Osteoblast (primary cell): ENCODE results near the gene IREB2. TPM values are rescaled to one million over a fixed set of nuclear protein-coding genes. Genes with fewer than 3 reads are reported as not detected.
A peak's percentile ranks its signal among the peaks of the same experiment; 100 is the strongest.

Experiments
- DNase-seq: peaks from one replicate; pipeline ENCODE4 v3.0.0; 2011; ENCODE audit warnings: low spot score, mixed read lengths; ENCODE audit not compliant: insufficient read length; ENCODE audit errors: missing footprints
- H2AFZ ChIP-seq: 2 replicates; pipeline ENCODE4 v1.6.0; 2011; ENCODE audit warnings: mild to moderate bottlenecking, low read length
- H3K27ac ChIP-seq: 2 replicates; pipeline ENCODE4 v1.5.1; 2011; ENCODE audit warnings: mild to moderate bottlenecking, low read depth, low read length, moderate library complexity
- H3K27me3 ChIP-seq: 2 replicates; pipeline ENCODE4 v1.6.0; 2012; ENCODE audit warnings: mild to moderate bottlenecking, control low read depth, inconsistent platforms, low read length, moderate library complexity; ENCODE audit not compliant: insufficient read depth
- H3K36me3 ChIP-seq: 2 replicates; pipeline ENCODE4 v1.5.1; 2011; ENCODE audit warnings: mild to moderate bottlenecking, low read length, control low read depth, moderate library complexity; ENCODE audit not compliant: insufficient read depth
- H3K4me1 ChIP-seq: 2 replicates; pipeline ENCODE4 v1.5.1; 2011; ENCODE audit warnings: mild to moderate bottlenecking, low read length, control low read depth, moderate library complexity; ENCODE audit not compliant: insufficient read depth
- H3K4me2 ChIP-seq: 2 replicates; pipeline ENCODE4 v1.6.0; 2011; ENCODE audit warnings: mild to moderate bottlenecking, low read length; ENCODE audit not compliant: insufficient read depth
- H3K4me3 ChIP-seq: fragments of 200-600 bp; sonication (generic); 3 replicates; pipeline ENCODE4 v1.5.1; 2012; ENCODE audit warnings: mild to moderate bottlenecking, low read length, inconsistent platforms; ENCODE audit not compliant: insufficient read depth
- H3K79me2 ChIP-seq: 2 replicates; pipeline ENCODE4 v1.6.0; 2012; ENCODE audit warnings: mild to moderate bottlenecking, low read length, control low read depth, inconsistent platforms; ENCODE audit not compliant: insufficient read depth
- H3K9me3 ChIP-seq: 2 replicates; pipeline ENCODE4 v1.5.1; 2011; ENCODE audit warnings: low read depth, low read length, control low read depth
- H4K20me1 ChIP-seq: 2 replicates; pipeline ENCODE4 v1.6.0; 2012; ENCODE audit warnings: mild to moderate bottlenecking, low read length, control low read depth; ENCODE audit not compliant: insufficient read depth
- total RNA-seq: library from RNA; depleted of rRNA; stranded (reverse); fragments of >200 nt; gene quantifications from 2 replicates; pipeline ENCODE4 v1.2.3, GENCODE V29; 2012
- TF ChIP-seq, protein P1 (sequence below): IDR thresholded peaks from 2 replicates; pipeline ENCODE4 v1.5.1; 2011; ENCODE audit warnings: mild to moderate bottlenecking, low read depth, low read length, moderate library complexity; ENCODE audit errors: extremely low read depth

Gene IREB2
- total RNA-seq, 1 donor, result 26.8 TPM

DNA sequence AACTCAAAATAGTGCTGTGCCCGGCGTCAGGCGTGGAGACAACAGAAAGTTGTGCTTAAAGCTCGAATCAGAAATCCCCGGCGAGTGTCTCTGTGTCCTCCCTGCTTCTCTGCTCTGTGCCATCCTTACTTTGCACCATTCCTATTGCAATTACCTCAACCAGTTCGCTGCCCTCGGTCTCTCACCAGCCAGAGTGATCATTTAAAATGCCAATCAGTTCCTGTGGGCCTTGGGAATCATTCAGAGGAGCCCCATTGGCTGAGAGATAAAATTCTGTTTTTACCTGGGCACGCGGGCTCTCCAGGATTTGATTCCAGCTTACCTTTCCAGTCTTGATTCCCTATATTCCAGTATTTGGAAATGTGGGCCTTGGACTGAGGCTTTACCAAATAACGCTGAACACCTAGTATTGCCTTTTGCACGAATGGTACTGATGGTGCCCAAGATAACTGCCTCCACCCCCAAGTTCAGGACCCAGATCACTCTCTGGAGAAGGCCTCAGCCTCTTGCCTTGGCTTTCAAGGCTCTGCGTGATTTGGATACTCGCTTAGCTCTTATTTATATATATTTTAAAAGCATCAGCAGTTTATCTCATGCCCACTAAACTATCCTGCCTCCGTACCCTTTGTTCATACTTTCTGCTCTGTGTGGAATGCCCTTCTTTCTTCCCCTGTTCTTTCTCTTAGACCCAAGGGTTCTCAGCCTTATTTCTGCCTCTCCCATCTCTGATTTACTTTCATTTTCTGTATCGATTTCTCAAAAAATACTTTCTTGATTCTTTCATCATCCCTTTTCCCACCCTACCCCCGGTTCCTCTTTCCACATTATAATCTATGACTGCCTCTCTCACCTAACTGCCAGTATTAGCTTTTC is 103.1 kb downstream of the IREB2 start:
- TF ChIP-seq, protein P1, sequence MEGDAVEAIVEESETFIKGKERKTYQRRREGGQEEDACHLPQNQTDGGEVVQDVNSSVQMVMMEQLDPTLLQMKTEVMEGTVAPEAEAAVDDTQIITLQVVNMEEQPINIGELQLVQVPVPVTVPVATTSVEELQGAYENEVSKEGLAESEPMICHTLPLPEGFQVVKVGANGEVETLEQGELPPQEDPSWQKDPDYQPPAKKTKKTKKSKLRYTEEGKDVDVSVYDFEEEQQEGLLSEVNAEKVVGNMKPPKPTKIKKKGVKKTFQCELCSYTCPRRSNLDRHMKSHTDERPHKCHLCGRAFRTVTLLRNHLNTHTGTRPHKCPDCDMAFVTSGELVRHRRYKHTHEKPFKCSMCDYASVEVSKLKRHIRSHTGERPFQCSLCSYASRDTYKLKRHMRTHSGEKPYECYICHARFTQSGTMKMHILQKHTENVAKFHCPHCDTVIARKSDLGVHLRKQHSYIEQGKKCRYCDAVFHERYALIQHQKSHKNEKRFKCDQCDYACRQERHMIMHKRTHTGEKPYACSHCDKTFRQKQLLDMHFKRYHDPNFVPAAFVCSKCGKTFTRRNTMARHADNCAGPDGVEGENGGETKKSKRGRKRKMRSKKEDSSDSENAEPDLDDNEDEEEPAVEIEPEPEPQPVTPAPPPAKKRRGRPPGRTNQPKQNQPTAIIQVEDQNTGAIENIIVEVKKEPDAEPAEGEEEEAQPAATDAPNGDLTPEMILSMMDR, result no peak
- H3K27ac ChIP-seq, result peak overlapping the region; percentile 95
- H3K27me3 ChIP-seq, result no peaks in the 10 kb centered on the region
- peak overlapping the region; percentile 98 for H3K4me3 ChIP-seq
- peak overlapping the region; percentile 100 for H2AFZ ChIP-seq
- no peak for DNase-seq
- peaks cover 11% of the 10 kb centered on the region for H3K4me1 ChIP-seq
- peak overlapping the region; percentile 96 for H3K4me2 ChIP-seq
- peaks cover 9% of the 10 kb centered on the region for H4K20me1 ChIP-seq
- peaks cover 36% of the 10 kb centered on the region for H3K79me2 ChIP-seq
- H3K9me3 ChIP-seq, result no peaks in the 10 kb centered on the region
- H3K36me3 ChIP-seq, result peaks cover 36% of the 10 kb centered on the region

DNA sequence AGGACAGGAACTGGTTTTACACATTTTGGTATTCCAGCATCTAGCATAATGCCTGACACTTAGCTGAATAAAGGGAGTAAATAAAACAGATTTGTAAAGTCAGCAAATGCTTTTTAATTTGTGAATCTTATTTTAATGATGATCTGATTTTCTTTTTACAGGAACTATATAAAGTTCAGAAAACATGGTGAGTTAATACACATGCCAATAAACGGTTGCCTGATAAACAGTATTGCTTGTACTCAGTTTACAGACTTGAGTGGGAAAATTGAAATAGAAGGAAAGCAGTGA is 103.7 kb downstream of the IREB2 start:
- H3K79me2 ChIP-seq, result peaks cover 36% of the 10 kb centered on the region
- no peak for DNase-seq
- H3K9me3 ChIP-seq, result no peaks in the 10 kb centered on the region
- peaks cover 9% of the 10 kb centered on the region for H4K20me1 ChIP-seq
- H2AFZ ChIP-seq, result no peak overlapping the region
- peak overlapping the region; percentile 96 for H3K4me2 ChIP-seq
- peak overlapping the region; percentile 98 for H3K4me3 ChIP-seq
- no peaks in the 10 kb centered on the region for H3K27me3 ChIP-seq
- H3K4me1 ChIP-seq, result peaks cover 11% of the 10 kb centered on the region
- TF ChIP-seq, protein P1, result no peak
- H3K36me3 ChIP-seq, result peaks cover 41% of the 10 kb centered on the region
- peak overlapping the region; percentile 95 for H3K27ac ChIP-seq

DNA sequence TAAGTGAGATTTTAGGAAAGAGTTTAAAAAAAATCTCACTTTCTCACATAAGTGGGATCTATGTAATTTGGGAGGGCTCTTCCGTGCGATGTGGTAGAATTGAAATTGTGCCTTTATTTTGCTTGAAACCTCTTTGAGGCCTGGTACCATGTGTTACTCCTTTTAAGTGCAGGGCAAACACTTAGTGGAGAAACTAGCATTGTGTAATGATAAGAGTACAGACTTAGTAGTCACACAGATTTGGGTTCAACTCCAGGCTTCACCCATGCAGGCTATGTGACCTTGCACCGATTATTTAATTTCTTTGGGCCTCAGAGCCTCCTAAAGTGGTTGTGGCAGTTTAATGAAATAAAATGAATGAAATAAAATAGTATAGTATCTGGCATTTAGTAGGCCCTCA is 104.6 kb downstream of the IREB2 start:
- H3K27ac ChIP-seq, result no peak overlapping the region
- H3K79me2 ChIP-seq, result peaks cover 36% of the 10 kb centered on the region
- H3K4me3 ChIP-seq, result no peak overlapping the region
- TF ChIP-seq, protein P1, result no peak
- peaks cover 50% of the 10 kb centered on the region for H3K36me3 ChIP-seq
- peaks cover 9% of the 10 kb centered on the region for H4K20me1 ChIP-seq
- peaks cover 11% of the 10 kb centered on the region for H3K4me1 ChIP-seq
- H3K9me3 ChIP-seq, result no peaks in the 10 kb centered on the region
- H3K27me3 ChIP-seq, result no peaks in the 10 kb centered on the region
- H3K4me2 ChIP-seq, result no peak overlapping the region
- no peak for DNase-seq
- no peak overlapping the region for H2AFZ ChIP-seq

DNA sequence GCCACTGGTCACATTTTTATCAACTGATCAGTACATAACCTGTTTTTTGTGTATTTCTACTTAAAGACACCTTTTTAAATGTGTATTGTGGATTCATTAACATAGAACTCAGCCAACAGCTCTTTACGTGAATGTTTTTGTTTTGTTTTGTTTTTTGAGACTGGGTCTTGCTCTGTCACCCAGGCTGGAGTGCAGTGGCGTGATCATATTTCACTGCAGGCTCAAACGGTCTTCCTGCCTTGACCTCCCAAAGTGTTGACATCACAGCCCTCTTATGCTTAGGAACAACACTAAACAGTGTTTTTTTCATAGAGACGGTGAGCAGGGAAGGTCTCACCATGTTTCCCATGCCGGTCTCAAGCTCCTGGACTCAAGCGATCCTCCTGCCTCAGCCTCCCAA is 112.2 kb downstream of the IREB2 start:
- Histone ChIP-seq H3K36me3 (peaks cover 43% of the 10 kb centered on the region), H3K4me2 (no peak overlapping the region), H3K9me3 (no peaks in the 10 kb centered on the region), H4K20me1 (no peaks in the 10 kb centered on the region), H3K27ac (no peak overlapping the region), H3K4me1 (no peaks in the 10 kb centered on the region), H3K79me2 (no peaks in the 10 kb centered on the region), H3K4me3 (no peak overlapping the region), H2AFZ (no peak overlapping the region), H3K27me3 (no peaks in the 10 kb centered on the region)
- no peak for DNase-seq
- TF ChIP-seq, protein P1, result no peak
